K562 (cell line): ENCODE results near the gene UBXN11. TPM values are rescaled to one million over a fixed set of nuclear protein-coding genes. Genes with fewer than 3 reads are reported as not detected.

Experiments used
- ATAC-seq: fragments of 200-7000 bp; cut with Tn5 transposase; 3 replicates; pipeline ENCODE4 v1.9.1; 2020; ENCODE audit warnings: moderate library complexity
- BruUV-seq: library from RNA; stranded (reverse); fragments of 400-500 nt; replicated peaks from 2 replicates; lab custom pipeline; 2021; lab: Mats Ljungman, UMichigan
- CTCF ChIA-PET: fragments of 300-600 bp; formaldehyde crosslinking; extraction: SDS; loops from one replicate; lab custom pipeline; 2021; ENCODE audit warnings: low intra/inter-chr PET ratio; lab: Yijun Ruan, JAX
- POLR2A ChIA-PET: fragments of 300-600, 350-650 bp; sonication (Branson Sonifier 250); formaldehyde crosslinking; extraction: SDS; loops from one replicate; lab custom pipeline; 2021; ENCODE audit warnings: antibody characterized with exemption, inconsistent platforms; lab: Yijun Ruan, JAX
- DNase-seq, 4 experiments: peaks; one replicate each; pipeline versions ENCODE4 v3.0.0 to v3.0.0-alpha.2; 2011 to 2018; ENCODE audit warnings: low spot score in 3 of 4, mixed read lengths in 3 of 4; ENCODE audit errors: extremely low read depth in 1 of 4
- FAIRE-seq: peaks from 2 replicates; lab custom pipeline; 2011; peaks lifted over from hg19 to GRCh38; lab: Jason Lieb, UNC
- H2AFZ ChIP-seq: 2 replicates; pipeline ENCODE4 v1.6.0; 2011; ENCODE audit warnings: low read depth, low read length, control low read depth, inconsistent platforms
- H3K27ac ChIP-seq: fragments of 200-600 bp; 3 replicates; pipeline ENCODE4 v1.8.0; 2011; ENCODE audit warnings: low read depth, mild to moderate bottlenecking, control low read depth, inconsistent platforms, low read length, moderate library complexity, mixed read lengths; ENCODE audit errors: extremely low read depth
- H3K27me3 ChIP-seq, 2 experiments: fragments of 300-600 bp in 1 of 2; 2 replicates in 1 of 2; 3 replicates in 1 of 2; pipeline versions ENCODE4 v1.6.0 to v1.8.0; 2011; ENCODE audit warnings: inconsistent platforms in 2 of 2, low read length in 2 of 2, mild to moderate bottlenecking in 1 of 2, mixed read lengths in 1 of 2, moderate library complexity in 1 of 2; ENCODE audit not compliant: control insufficient read depth in 2 of 2, insufficient read depth in 2 of 2
- H3K36me3 ChIP-seq: fragments of 300-600 bp; 3 replicates; pipeline ENCODE4 v1.8.0; 2011; ENCODE audit warnings: mild to moderate bottlenecking, low read length, inconsistent platforms; ENCODE audit not compliant: control insufficient read depth, insufficient read depth
- H3K4me1 ChIP-seq, 2 experiments: fragments of 200-600 bp in 1 of 2; replicated peaks in 1 of 2; 2 replicates in 1 of 2; 3 replicates in 1 of 2; pipeline versions ENCODE4 v1.5.1 to v1.8.0; 2011; ENCODE audit warnings: inconsistent platforms in 2 of 2, low read length in 2 of 2, mild to moderate bottlenecking in 1 of 2, mixed read lengths in 1 of 2, moderate library complexity in 1 of 2; ENCODE audit not compliant: control insufficient read depth in 2 of 2, insufficient read depth in 2 of 2
- H3K4me2 ChIP-seq: 2 replicates; pipeline ENCODE4 v1.6.1; 2011; ENCODE audit warnings: low read length, control low read depth, inconsistent platforms, mixed read lengths; ENCODE audit not compliant: insufficient read depth
- H3K4me3 ChIP-seq: fragments of 200-600 bp; sonication (generic), shearing (Covaris generic); 2 replicates; pipeline ENCODE4 v1.5.1; 2016; ENCODE audit warnings: control low read depth, inconsistent platforms
- H3K79me2 ChIP-seq: fragments of 200-600 bp; 3 replicates; pipeline ENCODE4 v1.8.0; 2011; ENCODE audit warnings: low read length, inconsistent platforms; ENCODE audit not compliant: control insufficient read depth, insufficient read depth
- H3K9ac ChIP-seq, 2 experiments: 2 replicates each; pipeline versions ENCODE4 v1.6.0 to v1.6.1; 2011; ENCODE audit warnings: low read depth in 2 of 2, low read length in 2 of 2, control low read depth in 1 of 2, inconsistent platforms in 1 of 2, mild to moderate bottlenecking in 1 of 2, mixed read lengths in 1 of 2; ENCODE audit not compliant: insufficient read depth in 1 of 2
- H3K9me1 ChIP-seq: one replicate; pipeline ENCODE4 v1.6.0; 2011; ENCODE audit warnings: inconsistent platforms, mild to moderate bottlenecking, low read length, moderate library complexity; ENCODE audit not compliant: control insufficient read depth, insufficient read depth
- H3K9me3 ChIP-seq: replicated peaks from 2 replicates; pipeline ENCODE4 v1.5.1; 2011; ENCODE audit warnings: low read depth, low read length, inconsistent platforms; ENCODE audit not compliant: control insufficient read depth, insufficient read depth
- H4K20me1 ChIP-seq: replicated peaks from 2 replicates; pipeline ENCODE4 v1.6.1; 2011; ENCODE audit warnings: low read length, inconsistent platforms, mixed read lengths; ENCODE audit not compliant: control insufficient read depth, insufficient read depth
- CEBPB ChIP-seq: fragments of 450-650 bp; IDR thresholded peaks from 2 replicates; pipeline ENCODE4 v1.6.1; 2016; ENCODE audit warnings: missing genetic modification characterization, missing compliant biosample characterization
- CEBPG ChIP-seq, 3 experiments: fragments of 200-800 bp in 1 of 3; sonication (Bioruptor generic) in 1 of 3; sonication (generic) in 1 of 3; formaldehyde crosslinking in 1 of 3; IDR thresholded peaks in 2 of 3; conservative IDR thresholded peaks in 1 of 3; 2 replicates each; pipeline versions ENCODE4 v1.6.1 to v1.8.0; 2016 to 2022; ENCODE audit warnings: missing compliant biosample characterization in 2 of 3, missing genetic modification characterization in 2 of 3, mild to moderate bottlenecking in 1 of 3, missing genetic modification reagents in 1 of 3
- DMBX1 ChIP-seq: fragments of 250-450 bp; sonication (Bioruptor Pico); IDR thresholded peaks from 2 replicates; pipeline ENCODE4 v1.8.0; 2022; ENCODE audit warnings: inconsistent platforms, mild to moderate bottlenecking, moderate library complexity, borderline replicate concordance
- POLR2G ChIP-seq: fragments of 200-400 bp; formaldehyde crosslinking; IDR thresholded peaks from 2 replicates; pipeline ENCODE4 v1.6.1; 2017; ENCODE audit warnings: low read depth, mild to moderate bottlenecking, antibody characterized with exemption, low read length, moderate library complexity
- SRF ChIP-seq, 2 experiments: fragments of 250-450, 450-650 bp in 1 of 2; sonication (Bioruptor Pico) in 1 of 2; sonication (generic) in 1 of 2; formaldehyde crosslinking; IDR thresholded peaks; 2 replicates each; pipeline versions ENCODE4 v1.5.0 to v1.5.1; 2020 to 2022; ENCODE audit warnings: mild to moderate bottlenecking in 1 of 2, missing genetic modification reagents in 1 of 2
- TCF7L2 ChIP-seq: fragments of 150-350 bp; IDR thresholded peaks from 2 replicates; pipeline ENCODE4 v1.6.1; 2016; ENCODE audit warnings: low read depth, mild to moderate bottlenecking, low read length, moderate library complexity
- WHSC1 ChIP-seq: IDR thresholded peaks from one replicate; pipeline ENCODE4 v1.6.1; 2012; ENCODE audit warnings: low read length, control low read depth, inconsistent platforms
- ZNF77 ChIP-seq: fragments of 250-450 bp; sonication (Bioruptor Pico); IDR thresholded peaks from 2 replicates; pipeline ENCODE4 v1.5.0; 2020
- WGBS: fragments of 100-300 bp; shearing (Covaris generic); methylation state at CpG from one replicate; pipeline ENCODE4 v1.1.6; 2016; ENCODE audit warnings: low coverage, mixed read lengths; ENCODE audit not compliant: insufficient coverage; ENCODE audit errors: missing lambda C conversion rate; 5-methylcytosine and 5-hydroxymethylcytosine counted together
- in situ Hi-C: fragments of 300-500 bp; cut with MboI; formaldehyde crosslinking; loops from 4 replicates; pipeline ENCODE4 v1.15.0; 2018; ENCODE audit warnings: inconsistent platforms, mixed read lengths
- intact Hi-C: fragments of 100-400 bp; cut with micrococcal nuclease; formaldehyde crosslinking; loops from 2 replicates; pipeline ENCODE4 v1.14.2; 2022
- polyA plus RNA-seq, 8 experiments: library from polyadenylated mRNA; depleted of rRNA in 4 of 8; stranded (reverse) in 5 of 8; unstranded in 3 of 8; fragments of >200 nt; fragmentation: Nextera tagmentation in 2 of 8; fragmentation: Illumina TruSeq in 1 of 8; extraction: Ambion mirVana in 2 of 8; extraction: Trizol in 1 of 8; gene quantifications; 2 replicates each; pipeline versions ENCODE4 v1.2.1 to v1.2.3, GENCODE V29; 2011 to 2014; ENCODE audit warnings: inconsistent platforms in 1 of 8, missing spikeins in 1 of 8
- total RNA-seq, 7 experiments: library from RNA; depleted of rRNA in 6 of 7; stranded (reverse); fragments of >200 nt in 6 of 7; fragmentation: Illumina TruSeq in 2 of 7; extraction: Trizol in 2 of 7; gene quantifications; 2 replicates each; pipeline versions ENCODE4 v1.2.1 to v1.2.3, GENCODE V29; 2011 to 2021; ENCODE audit warnings: low replicate concordance in 1 of 7
- TF ChIP-seq, protein P1 (sequence below): fragments of 450-650 bp; IDR thresholded peaks from 2 replicates; pipeline ENCODE4 v1.6.1; 2016; ENCODE audit warnings: missing biosample characterization, missing genetic modification characterization

The UBXN11 gene
- total and polyA plus RNA-seq, 9 of the 15 experiments (the other 6 are each of a cell fraction or from before 2014, with no cell fraction given) = 0.48 to 34.3 (median 11.3) TPM

DNA sequence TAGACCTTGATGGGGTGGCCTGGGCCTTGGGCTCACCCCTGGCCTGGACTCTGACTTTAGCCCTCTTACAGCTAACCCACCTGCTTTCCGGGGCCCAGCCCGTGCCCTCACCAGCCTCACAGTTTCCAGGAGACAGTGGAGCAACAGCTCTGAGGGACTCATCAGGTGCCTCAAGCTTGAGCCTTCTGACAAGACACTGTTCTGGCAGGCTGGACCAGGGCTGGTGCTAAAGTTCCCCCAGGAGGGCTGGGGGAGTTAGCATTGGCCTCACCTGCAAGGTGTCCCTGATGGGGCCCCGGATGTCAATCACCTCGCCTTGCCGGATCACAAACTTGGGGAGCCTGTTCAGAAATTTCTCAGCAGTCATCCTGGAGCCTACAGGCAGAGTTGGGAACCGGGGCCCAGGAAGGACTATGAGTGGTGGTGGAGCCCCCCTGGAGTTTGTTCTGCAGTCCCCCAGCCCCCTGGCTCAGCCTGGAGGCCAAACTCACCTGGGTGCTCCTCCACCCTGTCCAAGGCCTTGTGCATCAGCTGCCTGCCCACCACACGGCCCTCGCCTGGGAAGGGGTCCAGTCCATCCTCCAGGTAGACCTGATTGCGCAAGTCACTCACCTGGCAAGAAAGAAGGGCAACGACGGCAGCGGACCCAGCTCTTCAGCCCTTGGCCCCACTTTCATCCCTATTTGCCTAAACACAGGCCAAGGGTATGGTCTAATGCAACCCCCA lies 22.4 kb downstream of the UBXN11 start:
- ChIA-PET CTCF (interaction anchor here (0.9 to 4.2 kb wide), 6 partner anchors 8 to 133 kb away, joined by 3 to 29 read pairs (median 15); no protein-coding TSS in a partner anchor), POLR2A (interaction anchor here (0.6 to 2.1 kb wide), 14 partner anchors 8 to 1551 kb away, joined by 3 to 11 read pairs (median 4); no protein-coding TSS in a partner anchor)
- FAIRE-seq (no peak), ATAC-seq (no peak), DNase-seq (peak in 1 of 4 experiments; percentile 22)
- Histone ChIP-seq H3K9me1 (peaks cover 5% of the 10 kb centered on the region), H3K27ac (peak overlapping the region; percentile 86), H3K9ac (peak overlapping the region; percentile 49 to 61), H3K27me3 (no peaks in the 10 kb centered on the region), H3K36me3 (peaks cover 39% of the 10 kb centered on the region), H3K4me3 (no peak overlapping the region), H3K9me3 (no peaks in the 10 kb centered on the region), H2AFZ (no peak overlapping the region), H3K4me2 (peak overlapping the region; percentile 64), H4K20me1 (0 out of 2 replicates have a peak, but pooled peaks cover 4% of the 10 kb centered on the region), H3K79me2 (peaks cover 24% of the 10 kb centered on the region; the same call in 2 of the 3 replicates), H3K4me1 (peaks cover 85 to 99% of the 10 kb centered on the region in 2 experiments)
- TF ChIP-seq SRF (CRISPR knock-in tag; IDR thresholded peaks at IDR 0.05) = no peak
- peak; percentile 70 for TF ChIP-seq POLR2G
- TF ChIP-seq, protein P1, sequence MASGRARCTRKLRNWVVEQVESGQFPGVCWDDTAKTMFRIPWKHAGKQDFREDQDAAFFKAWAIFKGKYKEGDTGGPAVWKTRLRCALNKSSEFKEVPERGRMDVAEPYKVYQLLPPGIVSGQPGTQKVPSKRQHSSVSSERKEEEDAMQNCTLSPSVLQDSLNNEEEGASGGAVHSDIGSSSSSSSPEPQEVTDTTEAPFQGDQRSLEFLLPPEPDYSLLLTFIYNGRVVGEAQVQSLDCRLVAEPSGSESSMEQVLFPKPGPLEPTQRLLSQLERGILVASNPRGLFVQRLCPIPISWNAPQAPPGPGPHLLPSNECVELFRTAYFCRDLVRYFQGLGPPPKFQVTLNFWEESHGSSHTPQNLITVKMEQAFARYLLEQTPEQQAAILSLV (tag) = peak; percentile 57; the same call in 1 of the 2 replicates
- TF ChIP-seq TCF7L2 = no peak
- peak; percentile 99 for TF ChIP-seq CEBPB (tag)
- TF ChIP-seq ZNF77 (CRISPR knock-in tag) = no peak
- TF ChIP-seq CEBPG (CRISPR knock-in tag; IDR thresholded peaks at IDR 0.05) = peak; percentile 94
- TF ChIP-seq CEBPG (tag; conservative IDR thresholded peaks at IDR 0.05 in 1 of 2, IDR thresholded peaks at IDR 0.05 in 1 of 2) = peak; percentile 89 to 96
- peak; percentile 31; the same call in 1 of the 2 replicates for TF ChIP-seq DMBX1 (CRISPR knock-in tag)
- peak; percentile 26 for TF ChIP-seq WHSC1
- intact Hi-C loops (loop anchor here (2.0 kb wide), 1 partner anchor 107 kb away; no protein-coding TSS in a partner anchor), in situ Hi-C loops (no loop called here)
- WGBS = 89% methylated on average over 10 of the region's 12 CpGs
- no TSS peak for BruUV-seq
